MM.1S (cell line): ENCODE data around the gene PHPT1.
A peak's percentile ranks its signal among the peaks of the same experiment; 100 is the strongest.

Experiments
- DNase-seq: peaks from one replicate; pipeline ENCODE4 v3.0.0-alpha.2; 2015
- H2AFZ ChIP-seq: fragments of 300-600 bp; sonication (generic); 2 replicates; pipeline ENCODE4 v1.6.0; 2016; ENCODE audit warnings: antibody characterized with exemption, low read length
- H3F3A ChIP-seq: fragments of 300-600 bp; sonication (generic); 2 replicates; pipeline ENCODE4 v1.6.1; 2016; ENCODE audit warnings: mild to moderate bottlenecking, antibody characterized with exemption, low read length, moderate library complexity, mixed read lengths; ENCODE audit not compliant: insufficient read depth
- H3K27ac ChIP-seq: fragments of 300-600 bp; sonication (generic); 2 replicates; pipeline ENCODE4 v1.5.1; 2016; ENCODE audit warnings: mild to moderate bottlenecking, low read length
- H3K27me3 ChIP-seq: fragments of 300-600 bp; sonication (generic); replicated peaks from 2 replicates; pipeline ENCODE4 v1.6.0; 2016; ENCODE audit warnings: low read length; ENCODE audit not compliant: insufficient read depth
- H3K36me3 ChIP-seq: fragments of 300-600 bp; sonication (generic); replicated peaks from 2 replicates; pipeline ENCODE4 v1.6.1; 2016; ENCODE audit warnings: mild to moderate bottlenecking, low read length, mixed read lengths; ENCODE audit not compliant: insufficient read depth
- H3K4me1 ChIP-seq: fragments of 300-600 bp; sonication (generic); 2 replicates; pipeline ENCODE4 v1.6.1; 2016; ENCODE audit warnings: low read length, mixed read lengths
- H3K4me2 ChIP-seq: fragments of 300-600 bp; sonication (generic); 2 replicates; pipeline ENCODE4 v1.6.0; 2016; ENCODE audit warnings: low read depth, low read length
- H3K4me3 ChIP-seq: fragments of 300-600 bp; sonication (generic); 2 replicates; pipeline ENCODE4 v1.5.1; 2016; ENCODE audit warnings: low read length, mixed read lengths
- H3K79me2 ChIP-seq: fragments of 300-600 bp; sonication (generic); 2 replicates; pipeline ENCODE4 v1.6.1; 2016; ENCODE audit warnings: mixed run types, low read length, mixed read lengths
- H3K9ac ChIP-seq: fragments of 300-600 bp; sonication (generic); 2 replicates; pipeline ENCODE4 v1.6.1; 2016; ENCODE audit warnings: low read length, mixed read lengths
- H3K9me2 ChIP-seq: fragments of 300-600 bp; sonication (generic); replicated peaks from 2 replicates; pipeline ENCODE4 v1.6.1; 2016; ENCODE audit warnings: mild to moderate bottlenecking, low read length, mixed read lengths; ENCODE audit not compliant: insufficient read depth
- H3K9me3 ChIP-seq: fragments of 300-600 bp; sonication (generic); replicated peaks from 2 replicates; pipeline ENCODE4 v1.6.1; 2016; ENCODE audit warnings: mild to moderate bottlenecking, low read length, mixed read lengths; ENCODE audit not compliant: insufficient read depth
- H4K20me1 ChIP-seq: fragments of 300-600 bp; sonication (generic); 2 replicates; pipeline ENCODE4 v1.6.1; 2016; ENCODE audit warnings: mild to moderate bottlenecking, low read length, moderate library complexity, mixed read lengths; ENCODE audit not compliant: insufficient read depth
- EZH2 ChIP-seq: fragments of 300-600 bp; sonication (generic); optimal IDR thresholded peaks from 2 replicates; pipeline ENCODE3; 2017; ENCODE audit warnings: low read depth, mild to moderate bottlenecking, antibody characterized with exemption, low read length, mixed read lengths
- EZH2phosphoT487 ChIP-seq: fragments of 300-600 bp; sonication (generic); IDR thresholded peaks from 2 replicates; pipeline ENCODE4 v1.6.1; 2018; ENCODE audit warnings: antibody characterized with exemption, low read length
- TF ChIP-seq, protein P1 (sequence below): fragments of 300-600 bp; sonication (generic); IDR thresholded peaks from 2 replicates; pipeline ENCODE4 v1.5.1; 2016; ENCODE audit warnings: antibody characterized with exemption, low read length, mixed read lengths

PHPT1 gene

DNA sequence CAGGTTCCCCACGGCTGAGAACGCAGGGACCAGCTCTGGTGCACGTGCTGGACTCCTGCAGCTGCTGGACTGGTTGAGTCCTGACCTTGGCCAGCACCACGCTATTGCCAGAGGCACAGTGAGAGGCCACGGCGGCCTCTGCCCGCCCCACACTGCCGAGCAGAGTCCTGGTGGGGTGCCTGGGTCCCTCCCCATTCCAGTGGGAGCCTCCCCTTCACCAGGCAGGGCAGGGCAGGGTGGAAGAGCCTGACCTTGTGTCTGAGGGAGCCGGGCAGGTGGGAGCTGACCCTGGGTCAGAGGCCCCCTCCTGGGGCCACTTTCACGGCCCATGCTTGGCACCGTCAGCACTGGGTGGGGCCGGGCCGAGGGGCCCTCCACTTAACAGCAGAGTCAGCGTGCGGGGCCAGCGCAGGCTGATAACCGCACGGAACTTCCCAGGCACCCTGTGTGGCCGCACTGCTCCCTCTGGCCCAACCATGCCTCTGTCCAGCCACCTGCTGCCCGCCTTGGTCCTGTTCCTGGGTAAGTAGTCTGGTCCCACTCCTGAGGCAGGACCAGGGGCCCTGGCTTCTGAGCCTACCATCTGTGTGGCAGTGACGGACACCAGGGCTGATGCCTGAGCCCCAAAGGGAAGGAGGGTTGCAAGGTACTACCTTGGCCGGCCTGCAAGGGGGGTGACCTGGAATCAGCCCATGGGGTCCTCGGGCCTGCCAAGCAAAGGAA lies 2.9 kb downstream of the PHPT1 start, which contains the start of gene MAMDC4:
MAMDC4 (plus strand) TSS at position 406 of the 723 bp plus-strand sequence; CDS start at position 477, 71 bp downstream.
- Histone ChIP-seq H3K4me3 (no peak within 1 kb of the TSS), H2AFZ (no peak within 1 kb of the TSS), H3F3A (peaks cover 12% of the 10 kb centered on the region; the same call in 1 of the 2 replicates), H4K20me1 (no peaks in the 10 kb centered on the region), H3K9me3 (no peaks in the 10 kb centered on the region), H3K27ac (no peak within 1 kb of the TSS), H3K9ac (no peak within 1 kb of the TSS), H3K9me2 (no peaks in the 10 kb centered on the region), H3K4me2 (no peak within 1 kb of the TSS), H3K79me2 (peaks cover 17% of the 10 kb centered on the region; the same call in 1 of the 2 replicates), H3K36me3 (no peaks in the 10 kb centered on the region), H3K27me3 (no peaks in the 10 kb centered on the region), H3K4me1 (0 out of 2 replicates have a peak, but pooled peaks cover 6% of the 10 kb centered on the region)
- DNase-seq, result no peak
- TF ChIP-seq EZH2, result no peak
- TF ChIP-seq, protein P1, sequence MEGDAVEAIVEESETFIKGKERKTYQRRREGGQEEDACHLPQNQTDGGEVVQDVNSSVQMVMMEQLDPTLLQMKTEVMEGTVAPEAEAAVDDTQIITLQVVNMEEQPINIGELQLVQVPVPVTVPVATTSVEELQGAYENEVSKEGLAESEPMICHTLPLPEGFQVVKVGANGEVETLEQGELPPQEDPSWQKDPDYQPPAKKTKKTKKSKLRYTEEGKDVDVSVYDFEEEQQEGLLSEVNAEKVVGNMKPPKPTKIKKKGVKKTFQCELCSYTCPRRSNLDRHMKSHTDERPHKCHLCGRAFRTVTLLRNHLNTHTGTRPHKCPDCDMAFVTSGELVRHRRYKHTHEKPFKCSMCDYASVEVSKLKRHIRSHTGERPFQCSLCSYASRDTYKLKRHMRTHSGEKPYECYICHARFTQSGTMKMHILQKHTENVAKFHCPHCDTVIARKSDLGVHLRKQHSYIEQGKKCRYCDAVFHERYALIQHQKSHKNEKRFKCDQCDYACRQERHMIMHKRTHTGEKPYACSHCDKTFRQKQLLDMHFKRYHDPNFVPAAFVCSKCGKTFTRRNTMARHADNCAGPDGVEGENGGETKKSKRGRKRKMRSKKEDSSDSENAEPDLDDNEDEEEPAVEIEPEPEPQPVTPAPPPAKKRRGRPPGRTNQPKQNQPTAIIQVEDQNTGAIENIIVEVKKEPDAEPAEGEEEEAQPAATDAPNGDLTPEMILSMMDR, result no peak
- TF ChIP-seq EZH2phosphoT487, result no peak

- H3K9ac ChIP-seq, result no peak overlapping the region
Observed at GRCh38 chr9:136852664-136853595, 3.7 kb downstream of the PHPT1 start.

DNA sequence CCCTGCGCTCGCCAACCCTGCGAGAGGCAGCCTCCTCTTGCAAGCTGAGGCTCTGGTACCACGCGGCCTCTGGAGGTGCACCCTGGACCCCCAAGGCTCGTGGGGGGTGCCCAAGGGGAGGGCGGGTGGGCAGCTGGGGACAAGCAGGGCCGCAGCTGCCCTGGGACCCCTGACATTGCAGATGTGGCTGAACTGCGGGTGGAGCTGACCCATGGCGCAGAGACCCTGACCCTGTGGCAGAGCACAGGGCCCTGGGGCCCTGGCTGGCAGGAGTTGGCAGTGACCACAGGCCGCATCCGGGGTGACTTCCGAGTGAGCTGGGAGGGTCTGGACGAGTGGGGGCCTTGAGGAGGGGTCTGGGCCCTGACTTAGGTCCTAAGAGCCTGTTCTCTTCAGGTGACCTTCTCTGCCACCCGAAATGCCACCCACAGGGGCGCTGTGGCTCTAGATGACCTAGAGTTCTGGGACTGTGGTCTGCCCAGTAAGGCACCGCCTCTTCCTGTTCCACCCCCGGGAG lies 4.4 kb downstream of the PHPT1 start:
- no peak overlapping the region for H3K9ac ChIP-seq
- no peak overlapping the region for H3K4me3 ChIP-seq
- no peak overlapping the region for H3K27ac ChIP-seq
- H3K36me3 ChIP-seq, result no peaks in the 10 kb centered on the region
- 0 out of 2 replicates have a peak, but pooled peaks cover under 1% of the 10 kb centered on the region for H3F3A ChIP-seq
- no peaks in the 10 kb centered on the region for H4K20me1 ChIP-seq
- no peaks in the 10 kb centered on the region for H3K9me2 ChIP-seq
- no peak for TF ChIP-seq EZH2
- TF ChIP-seq, protein P1, result peak; percentile 16; the same call in 1 of the 2 replicates
- TF ChIP-seq EZH2phosphoT487, result no peak
- peaks cover 7% of the 10 kb centered on the region; the same call in 1 of the 2 replicates for H3K79me2 ChIP-seq
- H3K9me3 ChIP-seq, result no peaks in the 10 kb centered on the region
- no peak for DNase-seq
- 0 out of 2 replicates have a peak, but pooled peaks cover 6% of the 10 kb centered on the region for H3K4me1 ChIP-seq
- H3K27me3 ChIP-seq, result no peaks in the 10 kb centered on the region
- H3K4me2 ChIP-seq, result no peak overlapping the region
- H2AFZ ChIP-seq, result no peak overlapping the region

More at GRCh38 chr9:136852664-136853595, 3.7 kb downstream of the PHPT1 start:
- no peak overlapping the region for H3K4me2 ChIP-seq
- H3K27ac ChIP-seq, result no peak overlapping the region
- no peaks in the 10 kb centered on the region for H3K9me3 ChIP-seq
- H3K27me3 ChIP-seq, result no peaks in the 10 kb centered on the region
- TF ChIP-seq EZH2 (no peak), EZH2phosphoT487 (no peak)
- peaks cover 7% of the 10 kb centered on the region; the same call in 1 of the 2 replicates for H3F3A ChIP-seq
- no peaks in the 10 kb centered on the region for H3K36me3 ChIP-seq
- H4K20me1 ChIP-seq, result no peaks in the 10 kb centered on the region
- 0 out of 2 replicates have a peak, but pooled peaks cover 6% of the 10 kb centered on the region for H3K4me1 ChIP-seq
- peaks cover 14% of the 10 kb centered on the region; the same call in 1 of the 2 replicates for H3K79me2 ChIP-seq
- no peaks in the 10 kb centered on the region for H3K9me2 ChIP-seq
- no peak overlapping the region for H2AFZ ChIP-seq
- DNase-seq, result no peak
- H3K4me3 ChIP-seq, result no peak overlapping the region
